NCI-H748 (cell line): Measurements from ENCODE around the gene CDKN2C.
A peak's percentile ranks its signal among the peaks of the same experiment; 100 is the strongest.
"Not testable (repeated sequence)": the region's sequence is repeated elsewhere in the genome, so short reads cannot be mapped to it uniquely, and the experiment has no call there.

Experiments
- DNase-seq: peaks from one replicate; lab custom pipeline; 2025; ENCODE audit not compliant: unreplicated experiment; lab: John Stamatoyannopoulos, UW

The CDKN2C gene

GRCh38 chr1:50978144-50978851 is 8.3 kb downstream of the CDKN2C start:
- DNase-seq = peak; percentile 96

- peak; percentile 86 for DNase-seq
Observed at GRCh38 chr1:50978852-50979781, 9.1 kb downstream of the CDKN2C start.

GRCh38 chr1:50979937-50980336 is 9.9 kb downstream of the CDKN2C start:
- DNase-seq = no peak

GRCh38 chr1:50980505-50980904 is 10.5 kb downstream of the CDKN2C start:
- DNase-seq = no peak

GRCh38 chr1:50981741-50982140 is 11.7 kb downstream of the CDKN2C start:
- peak; percentile 92 for DNase-seq

GRCh38 chr1:50982611-50983010 is 12.6 kb downstream of the CDKN2C start:
- DNase-seq = peak; percentile 44

- DNase-seq = peak; percentile 87
Observed at GRCh38 chr1:50983219-50983802, 13.3 kb downstream of the CDKN2C start.

- peak; percentile 21 for DNase-seq
Observed at GRCh38 chr1:50985094-50985493, 15.0 kb downstream of the CDKN2C start.

GRCh38 chr1:50986653-50987052 is 16.6 kb downstream of the CDKN2C start:
- no peak for DNase-seq

GRCh38 chr1:50989694-50990093 is 19.6 kb downstream of the CDKN2C start:
- no peak for DNase-seq

GRCh38 chr1:50992532-50993318 is 22.7 kb downstream of the CDKN2C start:
- DNase-seq = no peak

- no peak for DNase-seq
Observed at GRCh38 chr1:50993645-50994044, 23.6 kb downstream of the CDKN2C start.

GRCh38 chr1:50994997-50995396 is 25.0 kb downstream of the CDKN2C start:
- DNase-seq = no peak

GRCh38 chr1:50995651-50996050 is 25.6 kb downstream of the CDKN2C start:
- peak; percentile 72 for DNase-seq

- DNase-seq = no peak
Observed at GRCh38 chr1:50996083-50996482, 26.0 kb downstream of the CDKN2C start.

- not testable (repeated sequence) for DNase-seq
Observed at GRCh38 chr1:50999375-50999774, 29.3 kb downstream of the CDKN2C start.

- no peak for DNase-seq
Observed at GRCh38 chr1:51000160-51000559, 30.1 kb downstream of the CDKN2C start.

GRCh38 chr1:51000651-51001050 is 30.6 kb downstream of the CDKN2C start:
- no peak for DNase-seq

GRCh38 chr1:51002516-51002915 is 32.5 kb downstream of the CDKN2C start:
- DNase-seq = peak; percentile 68

- DNase-seq = not testable (repeated sequence)
Observed at GRCh38 chr1:51005549-51005948, 35.5 kb downstream of the CDKN2C start.

- DNase-seq = no peak
Observed at GRCh38 chr1:51009381-51009780, 39.3 kb downstream of the CDKN2C start.
